Heart left ventricle (tissue), 16 donors: ENCODE measurements around the gene MGAM2. TPM values are rescaled to one million over a fixed set of nuclear protein-coding genes. Genes with fewer than 3 reads are reported as not detected.

Experiments used
- ATAC-seq, 4 donors: fragments of 200-7000 bp; cut with Tn5 transposase; one replicate each; pipeline ENCODE4 v1.9.1; 2020 to 2022; ENCODE audit warnings: moderate library complexity in 4 of 4, mild to moderate bottlenecking in 3 of 4, moderate number of reproducible peaks in 1 of 4
- DNase-seq, 5 donors: peaks; one replicate each; pipeline ENCODE4 v3.0.0-alpha.2; 2020
- H3K27ac ChIP-seq, 12 donors: fragments of 200-600 bp; sonication (generic) in 4 of 12; one replicate each; pipeline versions ENCODE4 v1.5.0 to v1.8.0; 2016 to 2022; ENCODE audit warnings: mild to moderate bottlenecking in 2 of 12
- H3K27me3 ChIP-seq, 9 donors: fragments of 200-600 bp; sonication (generic) in 2 of 9; one replicate each; pipeline versions ENCODE4 v1.5.1 to v1.8.0; 2016 to 2022; ENCODE audit warnings: mild to moderate bottlenecking in 3 of 9
- H3K36me3 ChIP-seq, 9 donors: fragments of 200-600 bp; sonication (generic) in 2 of 9; one replicate each; pipeline versions ENCODE4 v1.5.0 to v1.8.0; 2018 to 2022; ENCODE audit warnings: mild to moderate bottlenecking in 2 of 9
- H3K4me1 ChIP-seq, 12 donors: fragments of 200-600 bp; sonication (generic) in 4 of 12; one replicate each; pipeline versions ENCODE4 v1.5.0 to v1.8.0; 2016 to 2022; ENCODE audit warnings: mild to moderate bottlenecking in 3 of 12
- H3K4me3 ChIP-seq, 12 donors: fragments of 200-600 bp; sonication (generic) in 4 of 12; one replicate each; pipeline versions ENCODE4 v1.5.0 to v1.8.0; 2017 to 2022; ENCODE audit warnings: mild to moderate bottlenecking in 9 of 12, moderate library complexity in 4 of 12
- H3K9me3 ChIP-seq, 12 donors: fragments of 200-600 bp; sonication (generic) in 4 of 12; one replicate each; pipeline versions ENCODE4 v1.5.0 to v1.8.0; 2016 to 2022; ENCODE audit warnings: mild to moderate bottlenecking in 1 of 12
- CTCF ChIP-seq, 12 donors: fragments of 200-600 bp; sonication (generic) in 4 of 12; IDR thresholded peaks; one replicate each; pipeline versions ENCODE4 v1.5.0 to v1.8.0; 2018 to 2022; ENCODE audit warnings: antibody characterized with exemption in 12 of 12, mild to moderate bottlenecking in 5 of 12
- POLR2A ChIP-seq, 2 donors: fragments of 450-650 bp; IDR thresholded peaks; one replicate each; pipeline ENCODE4 v1.6.1; 2017; ENCODE audit warnings: antibody characterized with exemption in 2 of 2, mild to moderate bottlenecking in 2 of 2, moderate library complexity in 2 of 2
- WGBS, 4 donors: extraction: QIAGEN DNeasy Blood & Tissue Kit in 2 of 4; methylation state at CpG; one replicate each; pipeline versions ENCODE4 v1.1.5 to v1.1.7; 2013 to 2018; 5-methylcytosine and 5-hydroxymethylcytosine counted together
- intact Hi-C, 10 donors: fragments of 100-400 bp; cut with DNase I; formaldehyde crosslinking; loops; one replicate each; pipeline versions ENCODE4 v1.11.1 to v1.14.2; 2022
- polyA plus RNA-seq, 2 donors: library from polyadenylated mRNA; stranded (reverse); fragments of 200-250 nt; gene quantifications; one replicate each; pipeline ENCODE4 v1.2.3, GENCODE V29; 2013
- total RNA-seq, 9 donors: library from RNA; depleted of rRNA in 2 of 9; stranded (reverse); fragments of >200 nt in 2 of 9; fragmentation: NEBNext Ultra II Directional in 3 of 9; extraction: Animal tissue kit (Norgen Biotek cat#: 25700) in 3 of 9; gene quantifications; one replicate each; pipeline versions ENCODE4 v1.1.0 to v1.2.4, GENCODE V29; 2016 to 2023
- donor health status: ischemic (EF 13 %, LVEDD 7.1; RV severe dilation, severe dysfunction).
- donor health status: healthy with polysubstance abuse.
- donor health status: DM: no; HTN: yes; CAD: no.
- donor health status: DM: no; HTN: no; CAD: no.
- donor health status: ischemic (EF 25% LVEDD 6.9; RV normal size, moderate dysfunction).
- donor health status: ischemic (EF 25% LVEDD 5.7; RV mildly dilated, moderate dysfunction).
- donor health status: healthy.
- donor health status: DM: yes; HTN: yes; CAD: no.
- donor health status: ischemic (EF 35%, LVEDD 5.7; RV mildly dilated, moderate dysfunction).
- donor health status: nonischemic (EF 11% LVEDD 7.7; RV severe dilation, severe dysfunction).
- donor health status: DM: yes; HTN: yes; CAD: no.
- donor health status: PGD.
- donor health status: ischemic (EF 29% LVEDD 5.4; RV normal size, mild dysfunction).
- donor health status: nonischemic (EF 23%, LVEDD 6.1; RV moderate dilation, normal function).

The MGAM2 gene
- total and polyA plus RNA-seq, 11 donors = 0.01 to 0.13 (median 0.07) TPM; not detected in 4

- H3K9me3 ChIP-seq = no peaks in the 10 kb centered on the region
- no peaks in the 10 kb centered on the region for H3K4me1 ChIP-seq
- WGBS, 4 donors = 68 to 77% (median 70%) methylated on average over 9 of the region's 9 CpGs
- DNase-seq (no peak), ATAC-seq (no peak)
- no peak for TF ChIP-seq CTCF (IDR thresholded peaks at IDR 0.05)
- no peak for TF ChIP-seq POLR2A (IDR thresholded peaks at IDR 0.05)
- peaks cover 0 to 6% (median 0%) of the 10 kb centered on the region in 9 donors for H3K27me3 ChIP-seq
- H3K27ac ChIP-seq = no peak overlapping the region
- H3K4me3 ChIP-seq = no peak overlapping the region
- H3K36me3 ChIP-seq = no peaks in the 10 kb centered on the region
- intact Hi-C loops = no loop called here
Measured at GRCh38 chr7:142196066-142196840, 84.7 kb downstream of the MGAM2 start.

DNA sequence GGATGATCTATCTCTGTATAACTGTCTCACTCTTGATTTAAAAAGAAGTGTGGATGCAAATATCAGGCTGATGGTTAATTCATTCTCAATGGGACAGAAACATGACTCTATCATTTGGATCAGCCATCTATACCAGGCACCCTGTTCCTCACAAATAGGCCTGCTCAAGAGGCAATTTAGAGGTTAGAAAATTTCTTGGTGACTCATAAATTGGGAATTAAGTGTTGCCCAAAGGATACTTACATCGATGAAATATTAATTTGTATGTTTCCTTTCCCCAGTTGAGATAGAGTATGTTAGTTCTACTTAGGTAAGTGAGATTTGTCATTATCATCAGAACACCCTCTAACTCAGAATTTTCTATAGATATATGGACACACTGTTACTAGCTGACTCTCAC is 88.7 kb downstream of the MGAM2 start:
- H3K4me1 ChIP-seq = no peaks in the 10 kb centered on the region

DNA sequence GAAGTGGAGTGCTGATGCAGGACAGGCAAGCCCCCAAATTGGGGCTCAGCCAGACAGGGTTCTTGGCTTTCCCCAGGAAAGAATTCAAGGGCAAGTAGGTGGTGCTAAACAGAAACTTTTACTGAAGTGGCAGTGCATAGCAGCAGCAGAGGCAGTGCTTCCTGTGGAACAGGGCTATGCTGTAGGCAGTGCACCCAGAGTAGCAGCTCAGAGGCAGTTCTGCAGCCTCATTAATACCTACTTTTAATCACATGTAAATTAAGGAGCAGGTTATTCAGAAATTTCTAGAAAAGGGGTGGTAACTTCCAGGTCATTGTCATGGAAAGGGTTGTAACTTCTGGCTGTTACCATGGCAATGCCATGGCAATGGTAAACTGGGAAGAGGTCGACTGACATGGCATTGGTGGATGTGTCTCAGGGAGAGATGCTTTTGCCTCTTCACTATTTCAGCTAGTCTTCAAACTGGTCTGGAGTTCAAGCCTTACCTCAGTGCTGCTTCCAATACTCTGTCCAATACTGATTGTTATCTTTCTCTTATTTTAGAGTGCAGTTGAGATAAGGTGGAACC is 117.1 kb downstream of the MGAM2 start:
- 36 to 55% (median 43%) methylated on average over 1 of the region's 1 CpG for WGBS, 4 donors

More for the DNA sequence above, 88.7 kb downstream of the MGAM2 start:
- Histone ChIP-seq H3K36me3 (no peaks in the 10 kb centered on the region), H3K27ac (no peak overlapping the region), H3K4me3 (no peak overlapping the region), H3K9me3 (no peaks in the 10 kb centered on the region), H3K27me3 (peaks cover 0 to 5% (median 0%) of the 10 kb centered on the region in 9 donors)
- ATAC-seq (no peak), DNase-seq (no peak)
- WGBS, 4 donors = 78 to 91% (median 83%) methylated on average over 1 of the region's 1 CpG
- intact Hi-C loops = no loop called here
- no peak for TF ChIP-seq CTCF (IDR thresholded peaks at IDR 0.05)
- TF ChIP-seq POLR2A (IDR thresholded peaks at IDR 0.05) = no peak

More for the DNA sequence above, 117.1 kb downstream of the MGAM2 start:
- no peaks in the 10 kb centered on the region for H3K9me3 ChIP-seq
- no peak for DNase-seq
- H3K4me1 ChIP-seq = no peaks in the 10 kb centered on the region
- intact Hi-C loops = no loop called here
- H3K27ac ChIP-seq = no peak overlapping the region
- no peak for ATAC-seq
- TF ChIP-seq POLR2A (IDR thresholded peaks at IDR 0.05) (no peak), CTCF (IDR thresholded peaks at IDR 0.05) (no peak)
- peaks cover 0 to 6% (median 0%) of the 10 kb centered on the region in 9 donors for H3K27me3 ChIP-seq
- no peak overlapping the region for H3K4me3 ChIP-seq
- no peaks in the 10 kb centered on the region for H3K36me3 ChIP-seq
